ENCODE data around the gene ABLIM3. TPM values are rescaled to one million over a fixed set of nuclear protein-coding genes. Genes with fewer than 3 reads are reported as not detected.

The ABLIM3 gene
- total and polyA plus RNA-seq, 2 experiments from 2014 or later, result 1.1 to 2.1 TPM

DNA sequence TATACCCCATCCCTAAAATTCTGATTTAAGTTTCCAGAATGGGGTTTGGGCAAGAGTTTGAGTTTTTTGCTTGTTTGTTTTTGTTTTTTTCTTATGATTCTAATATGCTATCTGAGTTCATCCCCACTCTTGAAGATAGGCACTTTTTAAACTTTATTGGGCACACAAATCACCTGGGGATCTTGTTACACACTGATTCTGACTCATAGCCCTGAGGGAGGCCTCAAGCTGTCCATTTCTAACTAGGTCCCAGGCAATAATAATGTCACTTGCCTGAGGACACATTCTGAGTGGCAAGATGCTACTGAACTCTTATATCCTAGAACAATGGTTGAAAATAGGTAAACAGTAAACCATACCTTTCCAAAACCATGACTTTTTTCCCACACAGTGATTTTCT lies 22.8 kb upstream of the ABLIM3 start:
- Histone ChIP-seq H3K9me3 (ENCODE audit: low read depth) (no peaks in the 10 kb centered on the region), H3K27me3 (no peaks in the 10 kb centered on the region), H3K4me3 (no peak overlapping the region), H3K36me3 (no peaks in the 10 kb centered on the region), H3K27ac (no peak overlapping the region), H3K4me1 (ENCODE audit: low read depth) (no peaks in the 10 kb centered on the region)
- TF ChIP-seq, protein P1, sequence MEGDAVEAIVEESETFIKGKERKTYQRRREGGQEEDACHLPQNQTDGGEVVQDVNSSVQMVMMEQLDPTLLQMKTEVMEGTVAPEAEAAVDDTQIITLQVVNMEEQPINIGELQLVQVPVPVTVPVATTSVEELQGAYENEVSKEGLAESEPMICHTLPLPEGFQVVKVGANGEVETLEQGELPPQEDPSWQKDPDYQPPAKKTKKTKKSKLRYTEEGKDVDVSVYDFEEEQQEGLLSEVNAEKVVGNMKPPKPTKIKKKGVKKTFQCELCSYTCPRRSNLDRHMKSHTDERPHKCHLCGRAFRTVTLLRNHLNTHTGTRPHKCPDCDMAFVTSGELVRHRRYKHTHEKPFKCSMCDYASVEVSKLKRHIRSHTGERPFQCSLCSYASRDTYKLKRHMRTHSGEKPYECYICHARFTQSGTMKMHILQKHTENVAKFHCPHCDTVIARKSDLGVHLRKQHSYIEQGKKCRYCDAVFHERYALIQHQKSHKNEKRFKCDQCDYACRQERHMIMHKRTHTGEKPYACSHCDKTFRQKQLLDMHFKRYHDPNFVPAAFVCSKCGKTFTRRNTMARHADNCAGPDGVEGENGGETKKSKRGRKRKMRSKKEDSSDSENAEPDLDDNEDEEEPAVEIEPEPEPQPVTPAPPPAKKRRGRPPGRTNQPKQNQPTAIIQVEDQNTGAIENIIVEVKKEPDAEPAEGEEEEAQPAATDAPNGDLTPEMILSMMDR (IDR thresholded peaks at IDR 0.05; ENCODE audit: low read depth, low read length), result no peak
- no peak for DNase-seq (ENCODE audit: low read depth in 1 of 2, low spot score in 1 of 2)

DNA sequence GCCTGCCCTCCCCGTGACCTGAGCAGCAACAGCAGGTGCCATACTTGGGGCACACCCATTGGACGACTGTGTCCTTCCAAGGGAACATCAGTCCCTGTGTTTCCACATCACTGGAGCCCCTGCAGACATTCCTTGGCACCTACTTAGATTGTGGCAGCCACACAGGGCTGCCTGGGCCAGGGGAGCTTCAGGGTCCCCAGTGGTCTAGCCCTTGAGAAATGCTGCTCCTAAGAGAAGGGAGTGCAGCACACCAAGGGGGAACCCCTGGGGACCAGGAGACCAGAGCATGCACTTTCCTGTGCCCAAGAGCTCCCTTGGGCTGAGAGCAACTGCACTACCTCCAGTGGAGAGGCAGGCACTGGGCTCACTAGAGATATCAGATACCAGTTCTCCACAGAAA lies 20.1 kb upstream of the ABLIM3 start:
- no peaks in the 10 kb centered on the region for H3K36me3 ChIP-seq
- no peak overlapping the region for H3K4me3 ChIP-seq
- no peak overlapping the region for H3K27ac ChIP-seq
- DNase-seq (ENCODE audit: low read depth in 1 of 2, low spot score in 1 of 2), result no peak
- H3K4me1 ChIP-seq (ENCODE audit: low read depth), result no peaks in the 10 kb centered on the region
- H3K9me3 ChIP-seq (ENCODE audit: low read depth), result no peaks in the 10 kb centered on the region
- H3K27me3 ChIP-seq, result peaks cover 6% of the 10 kb centered on the region
- TF ChIP-seq, protein P1 (IDR thresholded peaks at IDR 0.05; ENCODE audit: low read depth, low read length), result no peak

DNA sequence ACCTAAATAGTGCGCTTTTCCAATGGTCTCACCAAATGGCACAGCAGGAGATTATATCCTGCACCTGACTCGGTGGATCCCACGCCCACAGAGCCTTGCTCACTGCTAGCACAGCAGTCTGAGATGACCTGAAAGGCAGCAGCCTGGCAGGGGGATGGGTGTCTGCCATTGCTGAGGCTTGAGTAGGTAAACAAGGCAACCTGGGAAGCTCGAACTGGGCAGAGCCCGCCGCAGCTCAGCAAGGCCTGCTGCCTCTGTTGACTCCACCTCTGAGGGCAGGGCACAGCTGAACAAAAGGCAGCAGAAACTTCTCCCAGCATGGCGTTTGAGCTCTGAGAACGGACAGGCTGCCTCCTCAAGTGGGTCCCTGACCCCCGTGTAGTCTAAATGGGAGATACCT lies 18.1 kb upstream of the ABLIM3 start:
- DNase-seq (ENCODE audit: low read depth in 1 of 2, low spot score in 1 of 2), result no peak
- Histone ChIP-seq H3K4me1 (ENCODE audit: low read depth) (no peaks in the 10 kb centered on the region), H3K4me3 (no peak overlapping the region), H3K9me3 (ENCODE audit: low read depth) (no peaks in the 10 kb centered on the region), H3K36me3 (no peaks in the 10 kb centered on the region), H3K27me3 (peaks cover 6% of the 10 kb centered on the region), H3K27ac (no peak overlapping the region)
- TF ChIP-seq, protein P1 (IDR thresholded peaks at IDR 0.05; ENCODE audit: low read depth, low read length), result no peak

DNA sequence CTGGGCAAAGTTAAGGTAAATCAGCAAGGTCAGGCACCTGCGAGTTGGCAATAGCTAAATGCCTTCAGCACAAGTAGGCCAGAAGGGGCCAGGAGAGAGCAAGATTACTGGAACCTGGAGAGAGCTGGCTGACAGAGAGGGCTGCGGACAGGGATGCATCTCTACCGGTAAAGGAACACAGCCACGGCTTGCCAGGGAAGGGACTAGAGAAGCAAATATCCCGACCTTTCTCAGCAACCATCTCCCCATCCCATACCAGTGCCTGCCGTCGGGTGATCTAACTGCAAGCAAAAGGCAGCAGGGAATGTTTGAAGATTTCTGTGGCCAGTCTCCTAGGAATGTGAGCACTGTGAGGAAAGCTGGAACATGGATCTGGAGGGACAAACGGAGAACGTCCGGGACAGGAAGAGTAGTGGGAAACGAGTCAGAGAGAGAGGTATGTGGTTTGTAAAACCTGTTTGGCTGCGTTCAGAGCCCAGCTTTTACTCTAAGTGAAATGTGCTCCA lies 15.9 kb upstream of the ABLIM3 start:
- Histone ChIP-seq H3K36me3 (no peaks in the 10 kb centered on the region), H3K4me3 (no peak overlapping the region), H3K9me3 (ENCODE audit: low read depth) (no peaks in the 10 kb centered on the region), H3K27me3 (peaks cover 6% of the 10 kb centered on the region), H3K4me1 (ENCODE audit: low read depth) (no peaks in the 10 kb centered on the region), H3K27ac (no peak overlapping the region)
- TF ChIP-seq, protein P1 (IDR thresholded peaks at IDR 0.05; ENCODE audit: low read depth, low read length), result peak; percentile 22
- DNase-seq (ENCODE audit: low read depth in 1 of 2, low spot score in 1 of 2), result peak in 1 of 2 donors; percentile 38

DNA sequence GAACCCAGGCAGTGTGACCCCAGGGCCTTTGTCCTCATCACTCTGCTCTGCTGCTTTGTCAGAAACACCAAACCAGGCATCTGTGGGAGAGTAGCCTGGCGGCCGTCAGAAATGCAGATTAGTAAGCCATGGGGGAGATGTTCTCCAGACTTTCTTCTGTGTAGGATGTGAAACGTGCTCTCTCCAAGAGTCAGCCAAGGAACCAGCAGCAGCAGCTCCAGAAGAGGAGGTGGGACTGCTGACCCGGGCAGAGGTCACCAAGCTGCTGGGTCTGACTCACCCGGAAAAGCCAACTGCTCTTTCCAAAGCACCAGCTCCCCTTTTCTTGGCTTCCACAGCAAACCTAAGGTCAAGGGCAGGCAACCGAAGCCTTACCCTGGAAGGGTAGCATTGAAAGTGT lies 14.4 kb upstream of the ABLIM3 start:
- TF ChIP-seq, protein P1 (IDR thresholded peaks at IDR 0.05; ENCODE audit: low read depth, low read length), result no peak
- H3K4me3 ChIP-seq, result no peak overlapping the region
- H3K9me3 ChIP-seq (ENCODE audit: low read depth), result no peaks in the 10 kb centered on the region
- H3K4me1 ChIP-seq (ENCODE audit: low read depth), result no peaks in the 10 kb centered on the region
- DNase-seq (ENCODE audit: low read depth in 1 of 2, low spot score in 1 of 2), result peak in 1 of 2 donors; percentile 30
- peaks cover 6% of the 10 kb centered on the region for H3K27me3 ChIP-seq
- no peaks in the 10 kb centered on the region for H3K36me3 ChIP-seq
- H3K27ac ChIP-seq, result no peak overlapping the region
